ENCODE data around the gene RABGAP1L. TPM values are rescaled to one million over a fixed set of nuclear protein-coding genes. Genes with fewer than 3 reads are reported as not detected.

Gene RABGAP1L
- total RNA-seq, 1 donor from 2014 or later, result 69.2 TPM

DNA sequence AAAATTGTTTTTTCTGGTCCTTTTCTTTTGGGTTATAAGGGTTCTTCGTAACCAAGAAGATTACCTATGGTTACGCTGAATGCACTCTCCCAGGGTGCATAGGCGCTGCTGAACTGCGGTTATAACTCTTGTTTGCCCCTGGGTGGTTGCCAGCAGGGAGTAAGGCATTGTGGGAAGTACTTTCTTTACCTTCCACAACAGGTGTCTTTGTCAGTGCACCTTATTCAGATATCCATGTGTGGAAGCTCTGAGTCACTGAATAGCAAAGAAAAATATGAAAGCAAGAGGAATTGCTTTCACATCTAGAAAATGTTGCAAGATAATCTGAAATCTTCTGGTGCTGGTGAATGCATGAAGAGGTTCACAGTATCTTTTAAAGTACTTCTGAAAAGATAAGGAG lies 716.0 kb downstream of the RABGAP1L start:
- Histone ChIP-seq H3K27ac (replicated peaks) (no peak overlapping the region), H3K27me3 (ENCODE audit: low read depth) (no peaks in the 10 kb centered on the region), H3K4me1 (no peaks in the 10 kb centered on the region), H3K36me3 (no peaks in the 10 kb centered on the region), H3K4me3 (no peak overlapping the region), H3K9me3 (replicated peaks) (no peaks in the 10 kb centered on the region)
- no peak for TF ChIP-seq CTCF (IDR thresholded peaks at IDR 0.05; ENCODE audit: borderline replicate concordance)
- DNase-seq, result no peak
- intact Hi-C loops (cut with micrococcal nuclease), result no loop called here

DNA sequence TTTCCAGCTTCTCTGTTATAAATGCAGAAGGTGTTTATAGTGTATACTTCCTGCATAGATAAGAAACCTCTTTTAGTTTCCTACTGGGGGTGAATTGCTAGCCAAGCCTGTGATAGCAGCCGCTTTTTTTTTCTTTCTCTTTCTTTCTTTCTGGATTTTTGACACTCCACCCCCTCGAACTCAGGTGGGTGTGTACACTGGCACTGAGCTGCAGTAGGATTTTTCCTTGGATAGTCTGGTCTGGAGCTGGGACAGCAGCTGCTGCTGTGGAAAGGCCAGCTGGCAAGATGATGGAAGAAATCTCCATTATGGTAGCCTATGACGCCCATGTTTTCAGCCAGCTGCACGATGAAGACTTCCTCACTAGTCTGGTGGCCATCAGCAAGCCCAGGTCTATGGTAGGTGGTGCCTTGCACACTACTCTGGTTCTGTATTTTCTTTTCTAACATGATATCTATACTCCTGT lies 717.9 kb downstream of the RABGAP1L start:
- Histone ChIP-seq H3K27me3 (ENCODE audit: low read depth) (no peaks in the 10 kb centered on the region), H3K27ac (replicated peaks) (no peak overlapping the region), H3K4me3 (no peak overlapping the region), H3K36me3 (no peaks in the 10 kb centered on the region), H3K9me3 (replicated peaks) (no peaks in the 10 kb centered on the region), H3K4me1 (no peaks in the 10 kb centered on the region)
- intact Hi-C loops (cut with micrococcal nuclease), result no loop called here
- no peak for DNase-seq
- TF ChIP-seq CTCF (IDR thresholded peaks at IDR 0.05; ENCODE audit: borderline replicate concordance), result no peak

DNA sequence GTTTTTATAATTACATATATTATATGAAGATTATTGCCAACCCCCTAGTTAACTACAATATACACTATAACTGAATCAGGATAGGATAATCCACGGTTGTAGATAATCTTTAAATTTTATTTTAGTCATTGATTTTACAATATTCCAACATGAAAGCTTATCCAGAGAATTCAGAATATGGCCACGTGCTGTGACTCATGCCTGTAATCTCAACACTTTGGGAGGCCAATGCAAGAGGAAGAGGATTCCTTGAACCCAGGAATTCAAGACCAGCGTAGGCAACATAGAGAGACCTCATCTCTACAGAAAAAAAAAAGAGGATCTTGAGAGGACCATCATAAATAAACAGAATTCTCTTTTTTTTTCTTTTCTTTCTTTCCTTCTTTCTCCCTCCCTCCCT lies 720.9 kb downstream of the RABGAP1L start:
- no peak for TF ChIP-seq CTCF (IDR thresholded peaks at IDR 0.05; ENCODE audit: borderline replicate concordance)
- intact Hi-C loops (cut with micrococcal nuclease), result no loop called here

DNA sequence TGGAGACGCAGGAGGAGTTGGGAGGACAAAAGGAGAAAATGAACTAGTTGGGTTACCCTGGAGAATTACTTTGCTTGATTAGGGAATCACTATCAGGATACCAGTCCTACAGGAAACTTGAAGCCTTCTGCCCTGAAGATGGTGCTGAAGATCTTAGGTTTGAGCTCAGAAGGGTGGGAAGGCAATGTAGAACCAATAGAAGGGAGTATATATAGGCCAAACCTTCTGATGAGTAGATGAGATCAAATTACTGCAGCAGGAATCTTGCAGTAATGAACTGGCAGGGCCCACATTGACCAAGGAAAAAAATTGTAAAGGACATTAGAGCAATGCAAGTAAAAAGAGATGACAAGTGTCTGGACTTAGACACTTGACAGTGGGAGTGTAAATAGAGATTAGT lies 724.1 kb downstream of the RABGAP1L start:
- H3K36me3 ChIP-seq, result no peaks in the 10 kb centered on the region
- H3K4me1 ChIP-seq, result peaks cover 28% of the 10 kb centered on the region
- no peak for DNase-seq
- TF ChIP-seq CTCF (IDR thresholded peaks at IDR 0.05; ENCODE audit: borderline replicate concordance), result no peak
- no peak overlapping the region for H3K4me3 ChIP-seq
- H3K27me3 ChIP-seq (ENCODE audit: low read depth), result no peaks in the 10 kb centered on the region
- intact Hi-C loops (cut with micrococcal nuclease), result no loop called here
- no peaks in the 10 kb centered on the region for H3K9me3 ChIP-seq (replicated peaks)
- H3K27ac ChIP-seq (replicated peaks), result no peak overlapping the region

More for the DNA sequence above, 720.9 kb downstream of the RABGAP1L start:
- DNase-seq, result no peak
- Histone ChIP-seq H3K27me3 (ENCODE audit: low read depth) (no peaks in the 10 kb centered on the region), H3K4me3 (no peak overlapping the region), H3K9me3 (replicated peaks) (no peaks in the 10 kb centered on the region), H3K4me1 (peaks cover 21% of the 10 kb centered on the region), H3K36me3 (no peaks in the 10 kb centered on the region), H3K27ac (replicated peaks) (no peak overlapping the region)

DNA sequence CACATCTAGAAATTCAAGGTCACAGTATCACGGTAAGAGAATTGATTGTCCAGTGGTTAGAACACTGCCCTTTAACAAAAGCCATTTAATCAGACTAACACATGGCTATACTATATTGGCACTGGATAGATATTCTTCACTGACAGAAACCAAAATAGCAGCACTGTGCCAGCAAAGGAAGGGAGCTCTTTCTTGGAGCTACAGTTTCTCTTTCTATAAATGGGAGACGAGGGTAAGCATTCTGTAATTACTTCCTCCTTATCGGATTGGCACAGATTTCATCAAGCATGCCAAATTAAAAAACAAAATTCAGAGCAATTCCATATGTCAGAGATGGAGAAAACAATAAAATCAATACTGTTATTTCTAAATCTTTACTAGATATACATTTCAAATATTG lies 724.7 kb downstream of the RABGAP1L start:
- Histone ChIP-seq H3K4me3 (no peak overlapping the region), H3K9me3 (replicated peaks) (no peaks in the 10 kb centered on the region), H3K27ac (replicated peaks) (no peak overlapping the region), H3K27me3 (ENCODE audit: low read depth) (no peaks in the 10 kb centered on the region), H3K36me3 (no peaks in the 10 kb centered on the region), H3K4me1 (peaks cover 28% of the 10 kb centered on the region)
- no peak for TF ChIP-seq CTCF (IDR thresholded peaks at IDR 0.05; ENCODE audit: borderline replicate concordance)
- no peak for DNase-seq
- intact Hi-C loops (cut with micrococcal nuclease), result no loop called here

- intact Hi-C loops (cut with micrococcal nuclease), result no loop called here
- no peak overlapping the region for H3K27ac ChIP-seq (replicated peaks)
- H3K4me3 ChIP-seq, result no peak overlapping the region
- no peak for TF ChIP-seq CTCF (IDR thresholded peaks at IDR 0.05; ENCODE audit: borderline replicate concordance)
- no peaks in the 10 kb centered on the region for H3K36me3 ChIP-seq
- H3K9me3 ChIP-seq (replicated peaks), result no peaks in the 10 kb centered on the region
- DNase-seq, result no peak
- H3K4me1 ChIP-seq, result peaks cover 28% of the 10 kb centered on the region
- no peaks in the 10 kb centered on the region for H3K27me3 ChIP-seq (ENCODE audit: low read depth)
Measured at GRCh38 chr1:174884566-174884965, 725.2 kb downstream of the RABGAP1L start.
